Tibial nerve (tissue), 4 donors: Measurements from ENCODE around the gene RPRD1A. TPM values are rescaled to one million over a fixed set of nuclear protein-coding genes. Genes with fewer than 3 reads are reported as not detected.

Experiments used
- DNase-seq, 2 donors: peaks; one replicate each; pipeline ENCODE4 v3.0.0-alpha.2; 2019; ENCODE audit warnings: low spot score in 2 of 2
- H3K27ac ChIP-seq, 4 donors: fragments of 200-600 bp; sonication (generic) in 3 of 4; one replicate each; pipeline ENCODE4 v1.5.1; 2017 to 2019; ENCODE audit warnings: mild to moderate bottlenecking in 1 of 4
- H3K27me3 ChIP-seq, 2 donors: fragments of 200-600 bp; sonication (generic) in 1 of 2; one replicate each; pipeline versions ENCODE4 v1.5.1 to v1.6.0; 2017 to 2019
- H3K36me3 ChIP-seq, 3 donors: fragments of 200-600 bp; sonication (generic); one replicate each; pipeline ENCODE4 v1.5.1; 2018 to 2019
- H3K4me1 ChIP-seq, 4 donors: fragments of 200-600 bp; sonication (generic) in 3 of 4; one replicate each; pipeline ENCODE4 v1.5.1; 2017 to 2019
- H3K4me3 ChIP-seq, 4 donors: fragments of 200-600 bp; sonication (generic) in 3 of 4; one replicate each; pipeline ENCODE4 v1.5.1; 2017 to 2019; ENCODE audit warnings: mild to moderate bottlenecking in 1 of 4, moderate library complexity in 1 of 4
- H3K9me3 ChIP-seq, 4 donors: fragments of 200-600 bp; sonication (generic) in 3 of 4; one replicate each; pipeline ENCODE4 v1.5.1; 2017 to 2019
- EP300 ChIP-seq, 2 donors: sonication (generic); formaldehyde crosslinking; IDR thresholded peaks; one replicate each; pipeline ENCODE4 v1.6.1; 2017; ENCODE audit warnings: antibody characterized with exemption in 2 of 2, mild to moderate bottlenecking in 1 of 2
- POLR2A ChIP-seq, 2 donors: fragments of 450-650 bp; IDR thresholded peaks; one replicate each; pipeline ENCODE4 v1.6.1; 2017; ENCODE audit warnings: antibody characterized with exemption in 2 of 2, mild to moderate bottlenecking in 2 of 2, moderate library complexity in 2 of 2
- WGBS, 2 donors: methylation state at CpG; one replicate each; pipeline ENCODE4 v1.1.5; 2018; 5-methylcytosine and 5-hydroxymethylcytosine counted together
- total RNA-seq, 4 donors: library from RNA; depleted of rRNA; stranded (reverse); fragments of >200 nt; gene quantifications; one replicate each; pipeline ENCODE4 v1.1.0, GENCODE V29; 2016
- TF ChIP-seq, protein P1 (sequence below), 5 experiments: fragments of 200-600 bp in 3 of 5; fragments of 450-650 bp in 2 of 5; sonication (generic) in 3 of 5; IDR thresholded peaks; one replicate each; pipeline ENCODE4 v1.5.1; 2016 to 2019; ENCODE audit warnings: antibody characterized with exemption in 5 of 5, mild to moderate bottlenecking in 3 of 5, moderate library complexity in 2 of 5

RPRD1A gene
- total RNA-seq, 4 donors from 2014 or later, result 65.9 to 75.9 (median 69.7) TPM

DNA sequence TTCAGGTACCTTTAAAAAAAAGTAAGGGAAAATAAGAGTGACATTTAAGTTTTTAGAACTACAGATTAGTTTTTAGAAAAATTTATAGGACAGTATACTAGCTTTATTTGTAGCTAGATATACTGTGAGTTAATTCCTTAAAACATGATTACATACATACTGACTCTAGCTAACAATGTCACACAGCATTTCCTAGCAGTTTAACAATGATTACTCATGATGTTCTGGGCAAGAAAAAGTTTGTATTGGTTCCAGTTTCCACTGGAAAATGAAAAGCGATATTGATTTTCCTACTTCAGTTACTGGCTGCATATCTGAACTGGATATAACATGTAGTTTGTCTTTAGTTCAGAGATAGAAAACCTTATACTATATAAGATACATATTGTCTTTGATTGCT lies 42.4 kb upstream of the RPRD1A start:
- H3K36me3 ChIP-seq, result peaks cover 0 to 60% (median 0%) of the 10 kb centered on the region in 3 donors
- WGBS, 2 donors, result 81 to 91% methylated on average over 1 of the region's 1 CpG

DNA sequence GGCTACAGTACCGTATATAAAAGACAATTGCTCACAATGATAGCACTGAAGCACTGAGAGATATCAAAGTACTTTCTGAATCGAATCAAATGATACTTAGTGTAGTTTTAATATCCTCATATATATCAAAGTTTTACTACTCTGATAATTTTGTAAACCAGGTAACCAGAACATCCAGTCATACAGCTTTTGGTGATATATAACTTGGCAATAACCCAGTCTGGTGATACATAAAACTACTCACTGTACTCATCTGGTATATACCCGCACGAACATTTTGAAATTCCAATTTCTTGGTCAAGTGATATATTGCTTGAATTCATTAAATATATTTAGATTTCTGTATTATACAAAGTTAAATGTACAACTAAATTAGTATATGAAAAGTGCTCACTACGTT lies 41.2 kb upstream of the RPRD1A start:
- Histone ChIP-seq H3K27ac (no peak overlapping the region), H3K9me3 (no peaks in the 10 kb centered on the region), H3K27me3 (no peaks in the 10 kb centered on the region), H3K4me1 (no peaks in the 10 kb centered on the region), H3K36me3 (peaks cover 0 to 51% (median 0%) of the 10 kb centered on the region in 3 donors), H3K4me3 (no peak overlapping the region)
- no peak for DNase-seq
- WGBS, 2 donors, result 85 to 86% methylated on average over 5 of the region's 5 CpGs
- TF ChIP-seq, protein P1, sequence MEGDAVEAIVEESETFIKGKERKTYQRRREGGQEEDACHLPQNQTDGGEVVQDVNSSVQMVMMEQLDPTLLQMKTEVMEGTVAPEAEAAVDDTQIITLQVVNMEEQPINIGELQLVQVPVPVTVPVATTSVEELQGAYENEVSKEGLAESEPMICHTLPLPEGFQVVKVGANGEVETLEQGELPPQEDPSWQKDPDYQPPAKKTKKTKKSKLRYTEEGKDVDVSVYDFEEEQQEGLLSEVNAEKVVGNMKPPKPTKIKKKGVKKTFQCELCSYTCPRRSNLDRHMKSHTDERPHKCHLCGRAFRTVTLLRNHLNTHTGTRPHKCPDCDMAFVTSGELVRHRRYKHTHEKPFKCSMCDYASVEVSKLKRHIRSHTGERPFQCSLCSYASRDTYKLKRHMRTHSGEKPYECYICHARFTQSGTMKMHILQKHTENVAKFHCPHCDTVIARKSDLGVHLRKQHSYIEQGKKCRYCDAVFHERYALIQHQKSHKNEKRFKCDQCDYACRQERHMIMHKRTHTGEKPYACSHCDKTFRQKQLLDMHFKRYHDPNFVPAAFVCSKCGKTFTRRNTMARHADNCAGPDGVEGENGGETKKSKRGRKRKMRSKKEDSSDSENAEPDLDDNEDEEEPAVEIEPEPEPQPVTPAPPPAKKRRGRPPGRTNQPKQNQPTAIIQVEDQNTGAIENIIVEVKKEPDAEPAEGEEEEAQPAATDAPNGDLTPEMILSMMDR (IDR thresholded peaks at IDR 0.05), result no peak

More for the DNA sequence above, 42.4 kb upstream of the RPRD1A start:
- Histone ChIP-seq H3K4me1 (no peaks in the 10 kb centered on the region), H3K4me3 (no peak overlapping the region), H3K27me3 (no peaks in the 10 kb centered on the region), H3K9me3 (no peaks in the 10 kb centered on the region), H3K27ac (no peak overlapping the region)
- DNase-seq, result no peak
- TF ChIP-seq, protein P1 (IDR thresholded peaks at IDR 0.05), result no peak
- no peak for TF ChIP-seq POLR2A (IDR thresholded peaks at IDR 0.05)
- TF ChIP-seq EP300 (IDR thresholded peaks at IDR 0.05), result no peak

DNA sequence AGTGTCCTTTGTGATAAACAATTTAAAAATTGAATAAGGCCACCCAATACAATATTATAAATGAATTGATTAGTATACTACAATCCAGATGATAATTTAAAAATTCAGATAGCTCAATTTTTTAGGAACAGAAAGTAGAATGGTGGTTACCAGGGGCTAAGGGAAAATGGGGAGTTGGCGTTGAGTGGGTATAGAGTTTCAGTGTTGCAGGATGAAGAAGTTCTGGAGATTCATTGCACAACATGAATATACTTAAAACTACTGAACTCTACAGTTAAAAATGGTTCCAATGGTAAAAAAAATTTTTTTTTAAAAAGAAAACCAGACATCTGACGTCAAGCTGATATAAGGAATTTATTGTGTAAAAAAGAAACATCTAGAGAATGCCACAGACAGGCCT lies 40.8 kb upstream of the RPRD1A start:
- peaks cover 0 to 47% (median 0%) of the 10 kb centered on the region in 3 donors for H3K36me3 ChIP-seq

DNA sequence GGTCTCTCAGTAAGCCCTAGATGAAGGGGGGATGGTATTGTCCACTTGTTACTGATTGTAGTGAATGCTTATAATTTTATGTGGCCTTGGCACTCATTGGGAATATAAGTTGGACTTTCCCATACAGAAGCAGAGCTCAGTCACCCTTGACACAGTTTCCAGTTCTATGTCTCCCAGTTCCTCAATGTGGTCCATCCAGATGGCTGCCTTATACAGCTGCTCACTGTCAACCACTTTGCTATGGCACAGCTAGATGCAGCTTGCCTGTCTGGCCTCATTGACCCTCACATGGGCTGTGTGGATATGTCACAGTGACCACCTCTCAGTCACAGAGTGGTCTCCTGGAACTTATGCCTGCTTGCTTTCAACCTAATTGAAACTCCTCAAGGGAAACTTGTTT lies 40.1 kb upstream of the RPRD1A start:
- TF ChIP-seq, protein P1 (IDR thresholded peaks at IDR 0.05), result no peak
- TF ChIP-seq POLR2A (IDR thresholded peaks at IDR 0.05) (no peak), EP300 (IDR thresholded peaks at IDR 0.05) (no peak)
- peaks cover 0 to 6% (median 0%) of the 10 kb centered on the region in 4 donors for H3K9me3 ChIP-seq
- no peak overlapping the region for H3K4me3 ChIP-seq
- H3K27me3 ChIP-seq, result no peaks in the 10 kb centered on the region
- DNase-seq, result no peak
- H3K36me3 ChIP-seq, result peaks cover 0 to 40% (median 0%) of the 10 kb centered on the region in 3 donors
- no peaks in the 10 kb centered on the region for H3K4me1 ChIP-seq
- no peak overlapping the region for H3K27ac ChIP-seq

More for the DNA sequence above, 40.8 kb upstream of the RPRD1A start:
- no peak for DNase-seq
- Histone ChIP-seq H3K4me1 (no peaks in the 10 kb centered on the region), H3K27me3 (no peaks in the 10 kb centered on the region), H3K27ac (no peak overlapping the region), H3K4me3 (no peak overlapping the region), H3K9me3 (no peaks in the 10 kb centered on the region)
- no peak for TF ChIP-seq EP300 (IDR thresholded peaks at IDR 0.05)
- TF ChIP-seq, protein P1 (IDR thresholded peaks at IDR 0.05), result no peak
- no peak for TF ChIP-seq POLR2A (IDR thresholded peaks at IDR 0.05)
- 40 to 46% methylated on average over 2 of the region's 2 CpGs for WGBS, 2 donors

DNA sequence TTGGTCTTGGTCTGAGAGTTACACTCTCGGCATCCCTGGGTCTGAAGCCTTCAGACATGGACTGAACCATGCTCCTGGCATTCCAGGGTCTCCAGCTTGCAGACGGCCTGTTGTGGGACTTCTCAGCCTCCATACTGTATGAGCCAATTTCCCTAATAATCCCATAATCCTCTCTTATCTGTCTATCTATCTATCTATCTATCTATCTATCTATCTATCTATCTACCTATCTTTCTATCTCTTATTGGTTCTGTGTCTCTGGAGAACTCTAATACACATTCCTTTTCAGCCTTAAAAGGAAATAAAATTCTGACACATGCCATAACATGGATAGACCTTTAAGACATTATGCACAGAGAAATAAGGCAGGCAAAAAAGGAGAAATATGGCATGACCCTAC lies 37.4 kb upstream of the RPRD1A start:
- H3K36me3 ChIP-seq, result peaks cover 0 to 13% (median 0%) of the 10 kb centered on the region in 3 donors
- no peaks in the 10 kb centered on the region for H3K4me1 ChIP-seq
- H3K4me3 ChIP-seq, result no peak overlapping the region
- no peaks in the 10 kb centered on the region for H3K27me3 ChIP-seq
- peaks cover 0 to 14% (median 0%) of the 10 kb centered on the region in 4 donors for H3K9me3 ChIP-seq
- H3K27ac ChIP-seq, result no peak overlapping the region
- no peak for DNase-seq
- TF ChIP-seq EP300 (IDR thresholded peaks at IDR 0.05) (no peak), POLR2A (IDR thresholded peaks at IDR 0.05) (no peak)
- TF ChIP-seq, protein P1 (IDR thresholded peaks at IDR 0.05), result no peak
- 88 to 100% methylated on average over 2 of the region's 2 CpGs for WGBS, 2 donors
